ENCODE results near the gene MAPK9.

MAPK9 gene

GRCh38 chr5:180187767-180188166 is 104.1 kb downstream of the MAPK9 start:
- in situ Hi-C loops (cut with MboI; ENCODE audit: low pct_unique_long_range_greater_than_20kb, low sequenced_read_pairs): no loop called here
- DNase-seq: no peak
